ENCODE measurements around the gene NCS1.

- TF ChIP-seq POLR2AphosphoS5 (IDR thresholded peaks at IDR 0.05; ENCODE audit: borderline replicate concordance, low read depth, low read length) (no peak), EZH2 (IDR thresholded peaks at IDR 0.05) (no peak), FOXP2 (optimal IDR thresholded peaks at IDR 0.05; ENCODE audit: control extremely low read depth, extremely low read length, insufficient read depth) (no peak)
These were observed 53.4 kb downstream of the NCS1 start for GRCh38 chr9:130225586-130225985.
